ENCODE results near the gene TEX36.
"Not testable (repeated sequence)": the region's sequence is repeated elsewhere in the genome, so short reads cannot be mapped to it uniquely, and the experiment has no call there.

The TEX36 gene

DNA sequence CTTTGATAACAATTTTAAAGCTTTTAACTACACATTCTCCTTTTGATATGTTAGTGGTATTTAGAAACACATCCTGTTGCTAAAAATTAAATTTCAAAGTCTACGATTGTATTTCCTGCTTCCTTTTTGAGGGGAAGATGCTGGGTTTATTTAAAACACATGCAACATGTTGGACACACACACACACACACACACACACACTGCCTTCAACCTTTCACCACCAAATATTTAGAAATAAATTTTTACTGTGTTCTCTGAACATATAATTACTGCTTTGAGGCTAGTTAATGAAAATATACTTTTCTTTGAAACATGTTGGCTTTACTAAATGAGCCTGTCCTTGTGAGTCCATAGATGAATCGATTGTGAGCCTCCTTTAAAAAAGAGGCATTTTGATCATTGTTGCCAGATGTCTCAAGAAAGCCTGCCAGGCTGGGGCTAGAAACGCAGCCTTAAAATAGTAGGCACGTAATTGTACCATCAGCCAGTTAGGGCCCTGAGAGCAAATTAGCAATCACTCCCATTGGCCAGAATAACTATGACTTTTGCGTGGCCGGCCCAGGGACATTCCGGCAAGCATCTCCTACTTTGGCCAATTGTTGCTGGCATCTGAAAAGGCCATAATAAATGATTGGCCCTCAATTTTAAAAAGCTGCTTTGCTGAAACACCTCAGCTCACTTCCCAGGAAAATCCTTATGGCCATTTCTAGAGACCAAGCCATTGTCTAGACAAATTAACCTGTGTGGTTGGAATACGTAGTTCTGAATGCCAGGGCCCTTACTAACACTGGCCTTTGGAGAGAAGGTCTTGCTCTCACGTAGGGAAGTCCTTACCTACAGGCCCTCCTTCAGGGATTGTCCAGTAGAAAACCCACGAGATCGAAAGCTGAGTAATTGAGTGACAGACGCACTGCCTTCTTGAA lies 9.9 kb upstream of the TEX36 start:
- DNase-seq (ENCODE audit: low read depth in 2 of 2): no peak

DNA sequence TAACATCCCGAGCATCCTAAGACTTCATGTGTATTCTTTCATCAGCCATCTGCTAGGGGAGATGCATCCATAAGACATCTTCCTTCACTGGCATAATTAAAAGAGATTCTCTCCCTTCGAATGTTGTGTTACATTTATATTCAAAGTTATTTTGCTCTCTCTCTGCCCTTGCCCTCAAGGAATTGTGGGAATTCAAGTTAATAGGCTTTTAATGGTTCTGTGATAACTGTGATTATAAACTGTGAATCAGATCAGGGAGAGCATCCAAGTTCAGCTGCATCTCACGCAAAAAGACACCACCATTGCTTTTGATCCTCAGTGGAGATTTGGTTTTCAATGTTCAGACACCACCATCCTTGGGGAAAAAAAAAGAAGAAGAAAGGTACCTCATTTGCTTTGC lies 9.2 kb upstream of the TEX36 start:
- DNase-seq (ENCODE audit: low read depth in 2 of 2): no peak

DNA sequence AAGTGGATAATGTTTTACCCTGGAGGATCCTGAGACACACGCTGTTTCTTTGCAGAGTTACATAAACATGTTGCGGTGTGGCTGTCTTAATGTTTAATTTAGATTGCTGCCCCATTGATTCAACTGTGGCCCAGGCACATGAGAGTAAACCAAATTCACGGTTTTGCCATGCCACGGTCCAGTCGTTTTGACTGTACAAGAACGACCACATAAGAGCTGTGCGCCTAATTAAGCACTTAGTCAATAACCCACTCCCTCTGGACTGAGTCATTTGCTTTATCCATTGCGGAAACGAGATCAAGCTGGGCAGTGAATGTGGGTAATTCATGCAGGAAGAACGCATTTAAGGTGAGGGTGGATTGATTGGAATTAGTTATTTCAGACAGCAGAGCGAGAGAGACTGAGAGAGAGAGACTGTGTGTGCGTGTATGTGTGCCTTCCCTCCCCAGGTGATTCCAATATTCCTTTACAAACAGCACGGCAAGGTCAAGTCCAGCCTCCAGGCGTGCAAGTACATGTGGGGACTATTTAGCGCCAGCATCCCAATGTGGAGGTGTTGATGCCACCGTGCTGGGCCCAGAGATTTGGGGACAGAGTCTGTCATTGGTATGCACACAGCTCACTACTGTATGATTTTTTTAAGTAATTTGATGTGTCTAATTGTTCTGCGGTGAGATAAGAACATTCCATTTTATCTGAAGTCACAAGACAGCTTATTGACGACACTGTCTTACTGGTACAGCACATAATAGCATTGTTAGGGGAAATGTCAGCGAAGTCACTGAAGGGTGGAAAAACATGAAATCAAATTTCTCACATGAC lies 8.4 kb upstream of the TEX36 start:
- no peak for DNase-seq (ENCODE audit: low read depth in 2 of 2)

DNA sequence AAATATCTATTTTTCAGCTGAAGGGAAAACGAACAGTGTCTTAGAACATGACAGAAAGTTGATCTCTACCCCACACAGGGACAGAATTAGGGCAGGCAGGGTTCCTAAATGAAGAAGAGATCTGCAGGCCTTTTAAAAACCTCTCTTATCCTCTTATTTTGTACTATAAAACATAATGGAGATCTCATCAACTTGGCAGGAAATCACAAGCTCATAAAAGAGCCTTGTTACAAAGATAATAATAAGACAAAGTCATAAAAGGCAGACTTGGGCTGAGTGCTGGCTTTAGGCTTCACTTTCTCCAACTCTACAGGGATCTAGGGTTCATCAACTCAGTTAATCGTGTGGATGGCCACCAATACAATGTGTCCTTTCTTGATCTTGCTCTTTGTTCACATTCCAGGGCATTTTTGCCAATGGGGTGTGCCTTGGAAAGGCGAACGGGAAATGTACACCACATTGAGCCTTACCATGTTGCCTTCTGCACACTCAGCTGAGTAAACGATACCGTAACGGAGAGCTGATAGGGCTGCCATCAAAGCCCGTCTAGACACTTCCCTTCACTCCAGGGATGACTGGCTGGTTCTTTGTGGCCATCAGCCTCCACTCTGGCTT lies 7.1 kb upstream of the TEX36 start:
- DNase-seq (ENCODE audit: low read depth in 2 of 2): no peak

DNA sequence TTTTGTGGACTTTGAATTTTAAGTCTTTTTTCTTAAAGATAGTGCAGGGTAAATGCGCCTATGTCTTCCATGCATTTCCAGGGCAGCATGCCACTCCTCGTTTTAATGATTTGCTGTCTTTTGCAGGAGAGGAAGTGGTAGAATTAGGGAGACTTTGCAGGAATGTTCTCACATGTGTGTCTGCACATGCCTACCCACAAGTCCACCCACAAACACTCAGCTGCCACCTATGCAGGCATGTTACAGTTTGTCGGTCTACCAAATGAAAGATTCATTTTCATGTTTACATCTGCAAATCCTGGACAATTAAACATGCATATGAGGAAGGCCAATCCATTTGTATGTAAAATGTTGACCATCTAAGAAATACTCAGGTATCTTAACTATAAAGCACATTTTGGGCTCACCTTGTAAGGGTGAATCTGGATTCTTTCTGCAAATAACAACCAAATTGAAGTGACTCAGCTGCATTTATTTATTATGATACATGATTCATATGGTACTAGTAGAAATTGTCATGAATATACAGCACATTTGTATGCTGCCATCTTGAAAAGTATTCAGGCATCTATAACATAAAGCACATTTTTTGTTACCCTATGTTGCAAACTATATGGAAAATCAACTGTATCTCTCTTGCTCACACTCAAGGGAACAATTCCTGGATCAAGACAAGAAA lies 4.7 kb upstream of the TEX36 start:
- no peak for DNase-seq (ENCODE audit: low read depth in 2 of 2)

DNA sequence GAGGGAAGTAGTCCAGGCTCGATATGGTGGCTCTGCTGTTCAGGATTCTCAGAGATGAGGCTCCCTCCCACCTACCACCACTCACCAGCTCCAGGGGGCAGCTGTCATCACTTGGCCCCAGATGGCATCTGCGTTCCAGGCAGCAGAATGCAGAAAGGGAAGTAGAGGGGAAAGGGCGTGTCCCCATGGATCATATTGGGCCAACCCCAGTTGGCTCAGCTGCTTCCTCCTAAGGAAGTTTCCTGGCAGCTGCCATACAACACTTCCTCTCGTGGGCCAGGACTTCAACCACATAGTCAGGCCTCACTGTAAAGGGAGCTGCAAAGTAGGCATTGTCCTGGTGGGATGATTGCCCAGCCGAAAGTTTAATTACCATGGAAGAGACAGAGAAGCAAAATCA lies 1.6 kb upstream of the TEX36 start:
- no peak for DNase-seq (ENCODE audit: low read depth in 2 of 2)

DNA sequence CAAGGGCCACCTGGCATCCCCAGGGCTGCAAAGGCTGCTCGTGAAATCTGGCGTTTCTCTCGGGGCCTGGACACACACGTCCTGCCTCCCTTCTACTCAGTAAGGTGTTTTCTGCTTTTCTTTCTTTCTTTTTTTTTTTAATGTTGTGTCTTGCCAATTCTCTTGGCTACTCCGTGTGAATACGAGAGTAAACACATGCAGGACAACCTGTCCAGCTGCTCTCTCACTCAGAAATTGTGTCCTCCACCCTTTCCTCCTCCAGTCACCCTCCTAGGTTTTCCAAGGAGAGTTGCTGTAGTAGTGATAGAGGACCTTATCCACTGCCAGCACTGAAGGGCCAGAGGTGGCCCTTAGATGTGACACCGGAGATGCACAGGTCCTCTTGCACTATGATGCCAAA lies 858 bp upstream of the TEX36 start:
- no peak for DNase-seq (ENCODE audit: low read depth in 2 of 2)

DNA sequence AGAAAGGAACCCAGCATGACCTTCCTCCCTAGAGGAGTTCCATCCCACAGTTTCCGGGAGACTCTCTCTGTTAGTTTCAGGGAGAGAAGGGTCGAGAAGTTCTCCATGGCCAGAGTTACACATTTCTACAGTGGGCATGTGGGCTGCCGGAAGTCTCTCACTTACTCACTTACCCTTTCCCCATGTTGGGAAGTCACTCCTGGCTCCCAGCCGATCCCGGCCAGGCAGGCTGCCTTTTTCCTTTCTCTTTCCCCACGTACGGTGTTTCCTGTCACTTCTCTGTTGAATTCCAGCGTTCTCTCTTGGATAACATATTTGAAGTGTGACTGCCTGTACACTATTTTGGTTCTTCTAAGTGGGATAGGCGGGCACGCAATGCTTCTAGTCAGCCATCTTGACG lies 3.5 kb downstream of the TEX36 start:
- DNase-seq (ENCODE audit: low read depth in 2 of 2): no peak

DNA sequence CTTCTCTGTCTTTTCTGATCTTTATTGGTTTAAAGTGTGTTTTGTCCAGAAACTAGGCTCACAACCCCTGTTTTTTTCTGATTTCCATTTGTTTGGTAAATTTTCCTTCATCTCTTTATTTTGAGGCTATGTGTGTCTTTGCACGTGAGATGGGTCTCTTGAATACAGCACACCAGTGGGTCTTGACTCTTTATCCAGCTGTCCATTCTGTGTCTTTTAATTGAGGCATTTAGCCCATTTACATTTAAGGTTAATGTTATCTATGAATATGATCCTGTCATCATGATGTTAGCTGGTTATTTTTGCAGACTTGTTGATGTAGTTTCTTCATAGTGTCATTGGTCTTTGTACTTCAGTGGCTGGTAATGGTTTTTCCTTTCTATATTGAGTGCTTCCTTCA lies 10.1 kb downstream of the TEX36 start:
- DNase-seq (ENCODE audit: low read depth in 2 of 2): no peak

DNA sequence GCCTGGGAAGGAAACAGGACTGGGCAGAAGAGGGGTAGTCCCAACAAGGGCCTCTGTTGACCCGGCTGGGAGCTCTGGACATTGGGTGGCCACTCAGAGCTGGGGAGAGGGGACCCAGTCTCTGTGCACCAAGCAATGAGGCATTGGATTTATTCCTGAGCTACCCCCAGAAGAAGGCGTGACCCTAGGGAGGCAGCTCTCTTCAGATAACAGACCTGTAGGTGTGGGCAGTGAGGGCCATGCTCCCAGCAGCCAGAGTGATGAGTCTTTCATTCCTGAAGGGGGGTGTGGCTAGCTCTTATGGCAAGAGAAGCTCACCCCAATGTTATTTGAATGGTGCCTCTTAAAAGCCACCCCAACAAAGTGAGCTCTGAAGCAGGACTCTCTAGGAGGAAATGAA lies 20.4 kb downstream of the TEX36 start:
- no peak for DNase-seq (ENCODE audit: low read depth in 2 of 2)

DNA sequence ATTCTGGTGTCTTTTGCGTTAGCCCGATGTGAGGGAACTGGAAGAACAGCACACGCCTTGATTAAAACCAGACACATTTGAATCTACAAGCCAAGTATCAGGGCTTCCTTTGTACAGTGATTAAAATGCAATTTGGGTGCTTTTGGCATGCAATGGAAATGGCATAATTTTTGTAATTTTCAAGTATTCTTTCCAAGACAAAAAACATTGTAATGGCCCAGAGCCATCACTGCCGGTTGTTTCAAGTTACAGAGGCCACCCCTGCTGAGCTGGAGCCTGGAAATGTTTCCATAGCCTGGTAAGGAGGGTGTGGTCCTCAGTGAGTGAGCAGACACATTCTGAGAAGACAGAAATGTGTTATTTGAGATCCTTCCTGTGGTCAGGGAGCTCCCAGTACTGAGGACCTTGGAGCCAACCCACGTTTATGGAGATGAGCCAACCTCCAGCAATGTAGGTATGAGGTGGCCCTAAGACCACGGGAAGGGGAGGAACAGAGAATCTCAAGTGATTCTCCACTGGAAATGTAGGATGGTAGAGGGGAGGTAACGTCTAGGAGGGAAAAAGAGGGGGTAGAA lies 20.9 kb downstream of the TEX36 start:
- DNase-seq (ENCODE audit: low read depth in 2 of 2): no peak

DNA sequence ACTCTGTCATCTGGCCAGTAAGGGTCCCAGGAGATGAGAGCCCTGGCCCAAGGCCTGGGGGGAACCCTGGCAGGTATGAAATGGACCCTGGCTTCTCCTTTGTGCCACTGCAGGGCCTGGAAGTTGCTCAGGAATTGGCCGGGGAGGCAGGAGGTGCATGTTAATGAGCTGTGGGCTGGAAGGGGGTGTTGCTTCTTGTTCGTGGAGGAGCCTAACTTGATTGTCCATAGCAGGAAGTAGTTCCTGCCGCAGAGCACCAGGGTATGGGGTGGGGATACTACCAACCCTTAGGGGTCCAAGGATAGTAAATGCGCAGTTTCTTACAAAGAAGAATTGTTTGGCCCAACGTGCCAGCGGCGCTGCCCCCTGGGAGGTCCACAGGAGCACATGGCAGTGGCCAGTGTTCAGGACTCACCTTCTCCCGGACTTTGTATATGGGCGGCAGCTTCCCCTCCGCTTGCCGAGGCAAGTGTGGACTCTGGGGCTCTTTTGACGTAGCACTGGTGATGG lies 21.5 kb downstream of the TEX36 start:
- no peak for DNase-seq (ENCODE audit: low read depth in 2 of 2)

DNA sequence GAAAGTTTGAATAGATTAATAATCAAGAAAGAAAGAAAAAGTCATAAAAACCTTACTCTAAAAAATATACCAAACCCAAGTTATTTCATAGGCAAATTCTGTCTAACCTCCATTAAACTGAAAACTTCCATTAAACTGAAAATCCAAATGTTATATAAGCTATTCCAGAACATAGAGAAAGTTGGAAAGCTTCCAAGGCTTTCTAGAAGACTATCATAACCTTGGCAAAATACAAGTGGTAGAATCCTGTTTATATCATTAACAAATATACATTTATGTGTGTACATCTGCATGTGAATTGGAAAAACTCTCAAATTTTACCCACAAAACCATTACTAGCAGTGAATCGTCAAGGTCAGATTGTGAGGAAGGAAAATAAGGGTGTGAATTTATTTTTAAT lies 23.9 kb downstream of the TEX36 start:
- no peak for DNase-seq (ENCODE audit: low read depth in 2 of 2)

DNA sequence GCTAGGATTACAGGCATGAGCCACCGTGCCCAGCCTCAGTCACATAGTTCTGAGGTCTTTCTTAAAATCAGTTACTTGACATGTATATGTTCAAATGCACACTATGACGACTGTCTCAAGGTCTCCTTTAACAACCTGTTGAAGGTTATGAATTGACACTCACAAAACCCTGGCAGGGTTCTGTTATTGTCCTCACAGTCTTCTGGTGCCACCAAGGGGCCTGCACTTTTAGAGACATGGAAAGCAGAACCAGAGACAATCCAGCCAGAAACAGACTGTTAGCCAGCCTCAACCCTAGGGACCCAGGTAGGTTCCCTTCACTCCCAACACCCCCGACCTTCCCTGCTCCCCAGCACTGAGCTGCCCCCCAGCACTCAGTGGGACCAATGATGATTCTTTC lies 26.4 kb downstream of the TEX36 start:
- no peak for DNase-seq (ENCODE audit: low read depth in 2 of 2)

DNA sequence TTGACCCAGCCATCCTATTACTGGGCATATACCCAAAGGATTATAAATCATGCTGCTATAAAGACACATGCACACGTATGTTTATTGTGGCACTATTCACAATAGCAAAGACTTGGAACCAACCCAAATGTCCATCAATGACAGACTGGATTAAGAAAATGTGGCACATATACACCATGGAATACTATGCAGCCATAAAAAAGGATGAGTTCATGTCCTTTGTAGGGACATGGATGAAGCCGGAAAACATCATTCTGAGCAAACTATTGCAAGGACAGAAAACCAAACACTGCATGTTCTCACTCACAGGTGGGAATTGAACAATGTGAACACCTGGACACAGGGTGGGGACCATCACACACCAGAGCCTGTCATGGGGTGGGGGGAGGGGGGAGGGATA lies 29.9 kb downstream of the TEX36 start:
- not testable (repeated sequence) for DNase-seq (ENCODE audit: low read depth in 2 of 2)

DNA sequence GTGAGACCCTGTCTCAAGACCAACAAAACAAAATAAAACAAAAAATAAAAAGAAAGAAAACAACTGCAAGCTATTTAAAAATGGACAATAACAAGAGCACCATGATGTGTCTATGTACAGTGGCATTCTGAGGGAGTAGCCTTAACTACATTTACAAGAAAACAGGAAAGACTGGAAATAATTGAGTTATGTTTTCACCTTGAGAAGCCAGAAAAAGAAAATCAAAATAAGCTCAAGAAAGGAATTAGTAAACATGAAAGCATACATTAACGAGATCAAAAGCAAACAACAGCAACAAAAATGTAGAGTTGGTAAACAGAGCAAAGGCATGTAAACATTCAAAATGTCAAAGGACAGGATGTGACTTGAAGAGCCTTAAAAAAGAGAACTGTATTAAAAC lies 36.7 kb downstream of the TEX36 start:
- no peak for DNase-seq (ENCODE audit: low read depth in 2 of 2)

DNA sequence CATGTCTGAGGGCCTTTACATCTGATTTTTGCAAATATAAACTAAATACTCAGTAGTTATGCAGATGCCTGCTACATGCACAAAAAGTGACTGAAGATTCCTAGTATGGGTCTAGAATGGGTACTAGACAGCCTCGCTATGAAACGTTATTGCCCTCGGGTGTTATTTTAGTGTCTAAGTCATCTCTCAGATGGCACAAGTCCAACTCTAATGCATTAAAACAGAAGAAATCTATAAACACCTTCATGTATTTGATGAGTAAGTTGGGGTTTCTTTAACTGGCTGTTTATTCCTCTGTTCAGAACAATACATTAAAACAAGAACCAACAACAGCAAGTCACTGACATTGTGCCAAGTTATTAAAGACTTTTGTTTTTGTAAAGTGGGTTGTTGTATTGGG lies 41.6 kb downstream of the TEX36 start:
- DNase-seq (ENCODE audit: low read depth in 2 of 2): no peak

DNA sequence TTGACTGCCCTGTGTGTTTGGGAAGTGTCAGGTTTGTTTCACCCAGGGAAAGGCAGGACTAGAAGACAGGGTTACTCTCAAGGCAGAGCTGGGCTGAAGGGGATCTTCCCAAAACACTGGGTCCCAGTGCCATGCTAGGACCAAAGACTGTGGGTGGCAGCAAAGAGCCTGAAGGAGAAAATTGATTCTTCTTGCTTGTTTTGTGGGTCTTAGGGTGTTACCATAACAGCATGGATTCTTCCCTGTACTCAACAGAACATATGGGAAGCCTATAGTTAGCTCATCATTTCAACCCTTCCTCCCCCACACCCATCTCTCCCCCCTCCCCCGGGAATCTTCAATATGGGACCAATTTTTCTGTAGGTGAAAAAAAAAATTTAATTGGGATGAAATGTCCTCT lies 42.3 kb downstream of the TEX36 start:
- no peak for DNase-seq (ENCODE audit: low read depth in 2 of 2)

DNA sequence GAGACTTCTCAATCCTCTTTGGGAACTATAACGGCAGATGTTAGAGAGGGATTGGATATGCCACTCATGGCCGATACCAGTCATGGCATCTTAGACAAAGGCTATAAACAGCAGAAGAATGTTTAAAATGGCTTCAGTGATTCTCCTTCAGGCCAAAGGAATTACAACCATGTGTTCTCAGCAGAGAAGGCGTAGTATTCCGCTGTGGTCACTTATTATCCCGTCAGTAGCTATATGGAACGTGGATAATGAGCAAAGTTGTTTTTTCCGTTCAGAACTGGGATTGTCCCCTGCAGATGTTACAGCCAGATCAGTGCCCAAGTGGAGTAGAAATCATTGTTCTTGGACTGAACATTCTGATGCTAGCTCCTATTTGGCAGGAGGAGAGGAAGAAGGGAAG lies 43.1 kb downstream of the TEX36 start:
- DNase-seq (ENCODE audit: low read depth in 2 of 2): no peak

DNA sequence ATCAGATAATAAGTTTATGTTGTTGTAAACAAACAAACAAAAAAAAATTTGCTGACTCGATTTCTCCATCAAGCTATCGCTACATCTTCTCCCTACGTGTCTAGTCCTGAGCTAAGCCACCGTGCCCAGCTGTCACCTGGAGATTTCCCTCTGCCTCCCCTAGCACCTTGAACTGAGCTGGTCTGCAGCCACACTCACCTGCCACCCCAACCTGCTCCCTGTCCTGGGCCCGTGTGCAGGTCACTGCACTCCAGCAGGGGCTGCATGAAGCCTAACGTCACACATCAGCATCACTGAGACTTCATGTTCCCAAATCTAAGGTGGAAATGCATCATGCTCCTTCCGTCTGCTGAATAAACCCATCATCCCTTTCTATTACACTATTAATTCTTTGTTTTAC lies 44.4 kb downstream of the TEX36 start:
- no peak for DNase-seq (ENCODE audit: low read depth in 2 of 2)

DNA sequence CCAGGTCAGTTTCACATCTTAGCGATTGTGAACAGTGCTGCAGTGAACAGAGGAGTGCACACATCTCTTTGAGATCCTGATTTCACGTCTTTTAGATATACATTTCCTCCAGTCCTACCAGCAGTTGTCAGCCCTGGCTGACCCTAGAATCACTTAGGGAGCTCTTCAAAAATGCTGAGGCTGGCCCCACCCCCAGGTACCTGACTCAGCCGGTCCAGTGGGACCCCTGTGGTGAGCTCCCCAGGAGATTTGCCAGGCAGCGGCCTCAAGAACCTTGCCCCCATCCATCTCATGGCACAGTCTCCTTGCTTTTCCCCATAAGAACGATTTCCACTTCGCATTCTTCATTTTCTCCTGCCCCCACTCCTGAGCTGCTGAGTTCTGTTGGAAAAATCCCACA lies 45.5 kb downstream of the TEX36 start:
- no peak for DNase-seq (ENCODE audit: low read depth in 2 of 2)

DNA sequence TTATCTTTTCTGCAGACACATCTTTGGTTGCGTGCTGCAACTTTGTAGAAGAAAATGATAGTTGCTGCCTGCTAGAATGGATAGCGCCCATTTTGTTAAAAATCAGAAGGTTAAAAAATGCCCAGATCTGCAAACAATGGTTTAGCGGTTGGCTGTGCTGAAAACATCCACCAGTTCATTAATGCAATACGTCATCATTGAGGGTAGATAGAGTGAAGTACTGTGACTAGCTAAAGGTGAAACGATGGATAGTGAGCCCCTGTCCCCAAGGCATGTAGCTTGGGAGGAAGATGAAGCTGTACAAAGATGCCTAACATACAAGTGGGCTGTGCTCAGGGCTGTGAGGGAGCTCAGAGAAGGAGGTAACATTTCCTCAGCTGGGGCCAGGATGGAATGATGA lies 48.4 kb downstream of the TEX36 start:
- no peak for DNase-seq (ENCODE audit: low read depth in 2 of 2)
